Pancreas (tissue), 10 donors: ENCODE measurements around the gene USP5. TPM values are rescaled to one million over a fixed set of nuclear protein-coding genes. Genes with fewer than 3 reads are reported as not detected.
A peak's percentile ranks its signal among the peaks of the same experiment; 100 is the strongest.
"Not testable (repeated sequence)": the region's sequence is repeated elsewhere in the genome, so short reads cannot be mapped to it uniquely, and the experiment has no call there.

ENCODE experiments used
- ATAC-seq, 4 donors: fragments of 200-7000 bp; cut with Tn5 transposase; one replicate each; pipeline versions ENCODE4 v1.8.0 to v1.9.1; 2020; ENCODE audit warnings: mild to moderate bottlenecking in 4 of 4, moderate library complexity in 4 of 4
- DNase-seq, 6 donors: peaks; one replicate each; pipeline ENCODE4 v3.0.0-alpha.2; 2020
- FAIRE-seq: peaks from 2 replicates; lab custom pipeline; 2012; peaks lifted over from hg19 to GRCh38; lab: Jason Lieb, UNC
- H3K27ac ChIP-seq, 4 donors: fragments of 200-600 bp; sonication (generic); 1 replicate in 3 of 4; 2 replicates in 1 of 4; pipeline versions ENCODE4 v1.5.0 to v1.8.0; 2020
- H3K27me3 ChIP-seq, 4 donors: fragments of 200-600 bp; one replicate each; pipeline ENCODE4 v1.8.0; 2021
- H3K36me3 ChIP-seq, 3 donors: fragments of 200-600 bp; sonication (generic) in 1 of 3; one replicate each; pipeline versions ENCODE4 v1.5.0 to v1.8.0; 2020 to 2021
- H3K4me1 ChIP-seq, 3 donors: fragments of 200-600 bp; one replicate each; pipeline ENCODE4 v1.8.0; 2021
- H3K4me3 ChIP-seq, 4 donors: fragments of 200-600 bp; sonication (generic) in 2 of 4; one replicate each; pipeline versions ENCODE4 v1.5.0 to v1.8.0; 2020 to 2021
- H3K9me3 ChIP-seq, 4 donors: fragments of 200-600 bp; one replicate each; pipeline ENCODE4 v1.8.0; 2021
- CTCF ChIP-seq, 4 donors: fragments of 200-600 bp; sonication (generic) in 3 of 4; IDR thresholded peaks; one replicate each; pipeline versions ENCODE4 v1.5.0 to v1.8.0; 2021; ENCODE audit warnings: antibody characterized with exemption in 4 of 4
- WGBS, 2 donors: extraction: QIAGEN DNeasy Blood & Tissue Kit; methylation state at CpG; one replicate each; pipeline ENCODE4 v1.1.7; 2013; 5-methylcytosine and 5-hydroxymethylcytosine counted together
- intact Hi-C, 3 donors: fragments of 100-400 bp; cut with DNase I; formaldehyde crosslinking; loops; one replicate each; pipeline versions ENCODE4 v1.11.1 to v1.14.2; 2022
- polyA plus RNA-seq, 2 donors: library from polyadenylated mRNA; stranded (reverse); fragments of 200-250 nt; gene quantifications; one replicate each; pipeline ENCODE4 v1.2.3, GENCODE V29; 2013
- total RNA-seq, 6 donors: library from RNA; stranded (reverse); fragmentation: NEBNext Ultra II Directional in 4 of 6; extraction: Animal tissue kit (Norgen Biotek cat#: 25700) in 4 of 6; gene quantifications; one replicate each; pipeline versions ENCODE4 v1.2.1 to v1.2.4, GENCODE V29; 2021 to 2023
- donor health status: healthy with polysubstance abuse.
- donor health status: DM: no; HTN: no; CAD: no; lungs with moderate emphysema.
- donor health status: DM: no; HTN: no; CAD: no.
- donor health status: control.
- donor health status: control.
- donor health status: Bipolar disorder and iron deficiency.
- donor health status: DM: yes; HTN: yes; CAD: no.
- donor health status: DM: no; HTN: no; CAD: no.
- donor health status: DM: no; HTN: no; CAD: no.
- donor health status: DM: yes; HTN: yes; CAD: no.

Gene USP5
- total and polyA plus RNA-seq, 8 donors = 17.8 to 38.4 (median 25.3) TPM

GRCh38 chr12:6873094-6874014 lies 21.4 kb downstream of the USP5 start, which contains the start of gene SPSB2:
TSS of gene SPSB2 (minus strand) at chr12:6873303. CDS start at chr12:6872901, 402 bp downstream.
- H3K9me3 ChIP-seq = no peaks in the 10 kb centered on the region
- ATAC-seq (peak; percentile 91 to 94 (median 92)), FAIRE-seq (no peak), DNase-seq (peak; percentile 97 to 100 (median 98))
- H3K4me3 ChIP-seq = peak within 1 kb of the TSS; percentile 67 to 82 (median 78)
- H3K36me3 ChIP-seq = peaks cover 0 to 11% (median 0%) of the 10 kb centered on the region in 3 donors
- H3K4me1 ChIP-seq = peaks cover 9 to 23% (median 13%) of the 10 kb centered on the region in 3 donors
- no peaks in the 10 kb centered on the region for H3K27me3 ChIP-seq
- 0 to 1% methylated on average over 46 to 66 of the region's 66 CpGs for WGBS, 2 donors
- intact Hi-C loops = no loop called here
- TF ChIP-seq CTCF (IDR thresholded peaks at IDR 0.05) = no peak
- peak within 1 kb of the TSS; percentile 31 to 81 (median 64) for H3K27ac ChIP-seq

GRCh38 chr12:6874015-6874368 lies 22.0 kb downstream of the USP5 start:
- ATAC-seq, H3K9me3 ChIP-seq, intact Hi-C loops, FAIRE-seq, H3K27me3 ChIP-seq: not testable (repeated sequence)
- peak overlapping the region in 3 of 4 donors; percentile 53 to 81 (median 74) for H3K27ac ChIP-seq
- peak in 1 of 6 donors; percentile 11 for DNase-seq
- peaks cover 7 to 19% (median 9%) of the 10 kb centered on the region in 3 donors for H3K4me1 ChIP-seq
- WGBS, 2 donors = 51 to 53% methylated on average over 9 of the region's 9 CpGs
- peaks cover 0 to 11% (median 0%) of the 10 kb centered on the region in 3 donors for H3K36me3 ChIP-seq
- peak overlapping the region; percentile 67 to 82 (median 78) for H3K4me3 ChIP-seq

GRCh38 chr12:6879824-6880223 lies 27.9 kb downstream of the USP5 start:
- 88 to 95% methylated on average over 11 of the region's 11 CpGs for WGBS, 2 donors
- H3K4me1 ChIP-seq, H3K4me3 ChIP-seq, intact Hi-C loops, H3K9me3 ChIP-seq, FAIRE-seq, H3K27me3 ChIP-seq, ATAC-seq, DNase-seq, H3K36me3 ChIP-seq, H3K27ac ChIP-seq: not testable (repeated sequence)

- ATAC-seq = no peak
- no peak for TF ChIP-seq CTCF (IDR thresholded peaks at IDR 0.05)
- no peak for FAIRE-seq
- H3K4me3 ChIP-seq = no peak overlapping the region
- no peak for DNase-seq
- intact Hi-C loops = no loop called here
- no peak overlapping the region for H3K27ac ChIP-seq
- peaks cover 0 to 4% (median 0%) of the 10 kb centered on the region in 3 donors for H3K4me1 ChIP-seq
- H3K9me3 ChIP-seq = no peaks in the 10 kb centered on the region
- H3K36me3 ChIP-seq = no peaks in the 10 kb centered on the region
- WGBS, 2 donors = 94 to 96% methylated on average over 5 of the region's 5 CpGs
- H3K27me3 ChIP-seq = no peaks in the 10 kb centered on the region
Observed at GRCh38 chr12:6883252-6883651, 31.3 kb downstream of the USP5 start.

GRCh38 chr12:6883683-6884082 lies 31.7 kb downstream of the USP5 start:
- DNase-seq = no peak
- TF ChIP-seq CTCF (IDR thresholded peaks at IDR 0.05) = no peak
- no peak for ATAC-seq
- Histone ChIP-seq H3K36me3 (no peaks in the 10 kb centered on the region), H3K4me1 (peaks cover 0 to 4% (median 0%) of the 10 kb centered on the region in 3 donors), H3K4me3 (no peak overlapping the region), H3K27ac (no peak overlapping the region), H3K9me3 (no peaks in the 10 kb centered on the region), H3K27me3 (no peaks in the 10 kb centered on the region)
- WGBS, 2 donors = 89 to 95% methylated on average over 11 of the region's 11 CpGs
- FAIRE-seq = no peak
- intact Hi-C loops = no loop called here
